HepG2 (cell line): ENCODE data around the gene GABRR2. TPM values are rescaled to one million over a fixed set of nuclear protein-coding genes. Genes with fewer than 3 reads are reported as not detected.

Source experiments
- ATAC-seq: fragments of 200-7000 bp; cut with Tn5 transposase; 3 replicates; pipeline ENCODE4 v1.9.1; 2020; ENCODE audit warnings: mild to moderate bottlenecking, moderate library complexity
- BruUV-seq: library from RNA; stranded (reverse); fragments of 400-500 nt; replicated peaks from 2 replicates; lab custom pipeline; 2021; lab: Mats Ljungman, UMichigan
- CTCF ChIA-PET: fragments of 300-600 bp; formaldehyde crosslinking; extraction: SDS; loops from one replicate; lab custom pipeline; 2021; ENCODE audit warnings: low total read pairs, inconsistent platforms, low intra/inter-chr PET ratio; lab: Yijun Ruan, JAX
- POLR2A ChIA-PET: fragments of 350-600 bp; sonication (Branson Sonifier 250); formaldehyde crosslinking; loops from one replicate; lab custom pipeline; 2020; ENCODE audit warnings: antibody characterized with exemption, inconsistent platforms; lab: Yijun Ruan, JAX
- DNase-seq: peaks from one replicate; pipeline ENCODE4 v3.0.0-alpha.2; 2015; ENCODE audit warnings: low spot score
- FAIRE-seq: peaks from 3 replicates; lab custom pipeline; 2011; peaks lifted over from hg19 to GRCh38; lab: Jason Lieb, UNC
- H2AFZ ChIP-seq: one replicate; pipeline ENCODE4 v1.6.1; 2011; ENCODE audit warnings: low read length, inconsistent platforms
- H3K27ac ChIP-seq: fragments of 300-600 bp; 3 replicates; pipeline ENCODE4 v1.8.0; 2011; ENCODE audit warnings: mixed run types, mild to moderate bottlenecking, mixed read lengths, low read length, inconsistent platforms; ENCODE audit not compliant: insufficient read depth; ENCODE audit errors: extremely low read length
- H3K27me3 ChIP-seq, 2 experiments: fragments of 200-600 bp in 1 of 2; 2 replicates in 1 of 2; 3 replicates in 1 of 2; pipeline versions ENCODE4 v1.6.0 to v1.8.0; 2011; ENCODE audit warnings: low read length in 2 of 2, mild to moderate bottlenecking in 2 of 2, moderate library complexity in 2 of 2, inconsistent platforms in 1 of 2; ENCODE audit not compliant: insufficient read depth in 2 of 2, control insufficient read depth in 1 of 2
- H3K36me3 ChIP-seq, 2 experiments: fragments of 200-600 bp in 1 of 2; replicated peaks in 1 of 2; 2 replicates in 1 of 2; 3 replicates in 1 of 2; pipeline versions ENCODE4 v1.5.1 to v1.8.0; 2011; ENCODE audit warnings: low read length in 2 of 2, inconsistent platforms in 1 of 2; ENCODE audit not compliant: insufficient read depth in 2 of 2, control insufficient read depth in 1 of 2
- H3K4me1 ChIP-seq: 2 replicates; pipeline ENCODE4 v1.5.1; 2012; ENCODE audit warnings: low read length, inconsistent platforms; ENCODE audit not compliant: insufficient read depth
- H3K4me2 ChIP-seq: 2 replicates; pipeline ENCODE4 v1.6.0; 2011; ENCODE audit warnings: low read depth, low read length, inconsistent platforms
- H3K4me3 ChIP-seq, 3 experiments: fragments of 200-600 bp in 1 of 3; sonication (generic), shearing (Covaris generic) in 1 of 3; replicated peaks in 1 of 3; 2 replicates each; pipeline ENCODE4 v1.5.1; 2011 to 2016; ENCODE audit warnings: low read length in 3 of 3, inconsistent platforms in 2 of 3, low read depth in 2 of 3, mild to moderate bottlenecking in 2 of 3, control low read depth in 1 of 3, mixed read lengths in 1 of 3; ENCODE audit not compliant: insufficient read depth in 1 of 3
- H3K79me2 ChIP-seq: one replicate; pipeline ENCODE4 v1.6.1; 2011; ENCODE audit warnings: low read length, inconsistent platforms; ENCODE audit not compliant: insufficient read depth
- H3K9ac ChIP-seq: 2 replicates; pipeline ENCODE4 v1.6.0; 2011; ENCODE audit warnings: mild to moderate bottlenecking, low read depth, low read length, inconsistent platforms; ENCODE audit not compliant: insufficient read depth
- H3K9me3 ChIP-seq: 2 replicates; pipeline ENCODE4 v1.5.1; 2012; ENCODE audit warnings: mild to moderate bottlenecking, low read length
- H4K20me1 ChIP-seq: 2 replicates; pipeline ENCODE4 v1.6.0; 2011; ENCODE audit warnings: inconsistent platforms, mild to moderate bottlenecking, low read length, moderate library complexity; ENCODE audit not compliant: insufficient read depth
- ATAD3A ChIP-seq: sonication (generic); formaldehyde crosslinking; IDR thresholded peaks from 2 replicates; pipeline ENCODE4 v1.4.0; 2020; ENCODE audit warnings: missing genetic modification reagents
- HOXD1 ChIP-seq: sonication (generic); formaldehyde crosslinking; IDR thresholded peaks from 2 replicates; pipeline ENCODE4 v1.5.0; 2020; ENCODE audit warnings: missing genetic modification reagents
- KMT2B ChIP-seq: IDR thresholded peaks from 2 replicates; pipeline ENCODE4 v1.6.1; 2016; ENCODE audit warnings: missing genetic modification reagents, missing compliant biosample characterization
- MTF1 ChIP-seq: sonication (generic); formaldehyde crosslinking; IDR thresholded peaks from 2 replicates; pipeline ENCODE4 v1.5.0; 2020; ENCODE audit warnings: missing genetic modification reagents
- SOX6 ChIP-seq, 2 experiments: fragments of 450-650 bp in 1 of 2; sonication (generic) in 1 of 2; formaldehyde crosslinking in 1 of 2; IDR thresholded peaks; 2 replicates each; pipeline versions ENCODE4 v1.4.0 to v1.6.1; 2017 to 2020; ENCODE audit warnings: antibody characterized with exemption in 1 of 2, mild to moderate bottlenecking in 1 of 2, missing genetic modification reagents in 1 of 2
- ZNF558 ChIP-seq: sonication (generic); formaldehyde crosslinking; IDR thresholded peaks from 2 replicates; pipeline ENCODE4 v1.9.0; 2022; ENCODE audit warnings: mild to moderate bottlenecking, missing genetic modification reagents, borderline replicate concordance
- WGBS: methylation state at CpG from one replicate; pipeline ENCODE4 v1.1.6; 2017; ENCODE audit warnings: low lambda C conversion rate; 5-methylcytosine and 5-hydroxymethylcytosine counted together
- in situ Hi-C: cut with HindIII; loops from 2 replicates; pipeline ENCODE4 v1.10.0; 2017; ENCODE audit warnings: low pct_unique_long_range_greater_than_20kb; ENCODE audit not compliant: extremely low pct_ligation_motif_present
- intact Hi-C: fragments of 100-400 bp; cut with micrococcal nuclease; formaldehyde crosslinking; loops from one replicate; pipeline ENCODE4 v1.10.0; 2022; ENCODE audit not compliant: unreplicated experiment
- polyA plus RNA-seq, 8 experiments: library from polyadenylated mRNA; depleted of rRNA in 3 of 8; stranded (reverse) in 7 of 8; unstranded in 1 of 8; fragments of >200 nt; fragmentation: Illumina TruSeq in 4 of 8; extraction: Trizol in 4 of 8; gene quantifications; 2 replicates each; pipeline versions ENCODE4 v1.2.1 to v1.2.3, GENCODE V29; 2011 to 2016; ENCODE audit warnings: low read depth in 4 of 8, missing spikeins in 1 of 8, mixed read lengths in 1 of 8; ENCODE audit not compliant: insufficient read depth in 1 of 8
- total RNA-seq, 5 experiments: library from RNA; depleted of rRNA; stranded (reverse); fragments of >200 nt; fragmentation: Illumina TruSeq; extraction: Trizol; gene quantifications; 2 replicates each; pipeline ENCODE4 v1.2.3, GENCODE V29; 2016; ENCODE audit warnings: low read depth in 1 of 5
- TF ChIP-seq, protein P1 (sequence below): sonication (generic); formaldehyde crosslinking; IDR thresholded peaks from 2 replicates; pipeline ENCODE4 v1.4.0; 2020; ENCODE audit warnings: missing genetic modification reagents, borderline replicate concordance

GABRR2 gene
- total and polyA plus RNA-seq, 2 of the 13 experiments (the other 11 are each of a cell fraction or from before 2014, with no cell fraction given) = 0.13 TPM; not detected in 1

- H3K79me2 ChIP-seq = no peaks in the 10 kb centered on the region
- H3K9me3 ChIP-seq = no peaks in the 10 kb centered on the region
- in situ Hi-C loops = no loop called here
- no peak for ATAC-seq
- H3K4me1 ChIP-seq = 0 out of 2 replicates have a peak, but pooled peaks cover 10% of the 10 kb centered on the region
- CTCF ChIA-PET = no interaction called here
- no peak overlapping the region for H3K4me2 ChIP-seq
- DNase-seq = no peak
- TF ChIP-seq KMT2B (CRISPR knock-in tag) (no peak), ZNF558 (CRISPR knock-in tag) (no peak), MTF1 (CRISPR knock-in tag) (no peak), ATAD3A (CRISPR knock-in tag) (no peak)
- TF ChIP-seq, protein P1, sequence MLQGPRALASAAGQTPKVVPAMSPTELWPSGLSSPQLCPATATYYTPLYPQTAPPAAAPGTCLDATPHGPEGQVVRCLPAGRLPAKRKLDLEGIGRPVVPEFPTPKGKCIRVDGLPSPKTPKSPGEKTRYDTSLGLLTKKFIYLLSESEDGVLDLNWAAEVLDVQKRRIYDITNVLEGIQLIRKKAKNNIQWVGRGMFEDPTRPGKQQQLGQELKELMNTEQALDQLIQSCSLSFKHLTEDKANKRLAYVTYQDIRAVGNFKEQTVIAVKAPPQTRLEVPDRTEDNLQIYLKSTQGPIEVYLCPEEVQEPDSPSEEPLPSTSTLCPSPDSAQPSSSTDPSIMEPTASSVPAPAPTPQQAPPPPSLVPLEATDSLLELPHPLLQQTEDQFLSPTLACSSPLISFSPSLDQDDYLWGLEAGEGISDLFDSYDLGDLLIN (CRISPR knock-in tag) = no peak
- no peak overlapping the region for H3K27ac ChIP-seq
- no TSS peak for BruUV-seq
- POLR2A ChIA-PET = no interaction called here
- no peak for FAIRE-seq
- no peak overlapping the region for H3K4me3 ChIP-seq
- H3K27me3 ChIP-seq = no peaks in the 10 kb centered on the region
- no peak overlapping the region for H2AFZ ChIP-seq
- H4K20me1 ChIP-seq = no peaks in the 10 kb centered on the region
- no peak overlapping the region for H3K9ac ChIP-seq
- intact Hi-C loops = no loop called here
- WGBS = 66% methylated on average over 20 of the region's 20 CpGs
- no peaks in the 10 kb centered on the region for H3K36me3 ChIP-seq
Measured at GRCh38 chr6:89264296-89264695, 50.8 kb downstream of the GABRR2 start.

DNA sequence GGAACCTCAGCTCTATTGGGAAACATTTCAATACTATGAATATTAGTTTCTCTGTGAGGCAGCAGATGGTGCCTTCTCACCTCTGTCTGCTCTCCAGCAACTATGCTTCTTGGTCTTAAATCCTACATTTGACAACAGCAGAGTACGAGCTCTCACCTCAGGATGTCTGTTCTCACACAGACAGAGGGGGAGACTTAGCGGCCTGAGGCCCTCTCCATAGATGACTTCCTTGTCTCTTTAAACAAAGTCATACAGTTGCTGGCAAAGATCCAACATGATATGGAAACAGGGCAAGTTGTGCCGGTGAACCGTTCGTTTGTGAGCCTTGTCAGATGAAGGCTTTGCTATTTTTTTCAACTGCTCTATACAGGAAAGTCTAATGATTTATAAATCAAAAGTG is 54.3 kb downstream of the GABRR2 start:
- POLR2A ChIA-PET = no interaction called here
- H3K9ac ChIP-seq = no peak overlapping the region
- intact Hi-C loops (no loop called here), in situ Hi-C loops (no loop called here)
- no peaks in the 10 kb centered on the region for H4K20me1 ChIP-seq
- H3K9me3 ChIP-seq = no peaks in the 10 kb centered on the region
- DNase-seq (peak; percentile 21), FAIRE-seq (peak; percentile 21), ATAC-seq (peak; percentile 57; the same call in 2 of the 3 replicates)
- 0 out of 5 replicates have a peak, but pooled peaks cover 0 to 5% of the 10 kb centered on the region in 2 experiments for H3K27me3 ChIP-seq
- no peaks in the 10 kb centered on the region for H3K36me3 ChIP-seq
- H3K4me2 ChIP-seq = no peak overlapping the region
- H3K4me3 ChIP-seq = no peak overlapping the region
- no peak overlapping the region for H3K27ac ChIP-seq
- WGBS = 9% methylated on average over 5 of the region's 5 CpGs
- no peaks in the 10 kb centered on the region for H3K79me2 ChIP-seq
- H2AFZ ChIP-seq = peak overlapping the region; percentile 25
- 0 out of 2 replicates have a peak, but pooled peaks cover 10% of the 10 kb centered on the region for H3K4me1 ChIP-seq
- no TSS peak for BruUV-seq
- CTCF ChIA-PET = no interaction called here
- TF ChIP-seq SOX6 (IDR thresholded peaks at IDR 0.05) (no peak), SOX6 (CRISPR knock-in tag; IDR thresholded peaks at IDR 0.05) (0 out of 2 replicates have a peak, but pooled peaks have one; percentile 9), HOXD1 (no peak)
- TF ChIP-seq, all 625 proteins: peak for 1
